HG03565 (cell line): Measurements from ENCODE around the gene HHLA2.

Source experiments
- ATAC-seq: cut with Tn5 transposase; IDR thresholded peaks from one replicate; pipeline ENCODE4 v1.9.1; 2021; ENCODE audit warnings: mild to moderate bottlenecking, moderate library complexity; ENCODE audit not compliant: unreplicated experiment

Gene HHLA2

DNA sequence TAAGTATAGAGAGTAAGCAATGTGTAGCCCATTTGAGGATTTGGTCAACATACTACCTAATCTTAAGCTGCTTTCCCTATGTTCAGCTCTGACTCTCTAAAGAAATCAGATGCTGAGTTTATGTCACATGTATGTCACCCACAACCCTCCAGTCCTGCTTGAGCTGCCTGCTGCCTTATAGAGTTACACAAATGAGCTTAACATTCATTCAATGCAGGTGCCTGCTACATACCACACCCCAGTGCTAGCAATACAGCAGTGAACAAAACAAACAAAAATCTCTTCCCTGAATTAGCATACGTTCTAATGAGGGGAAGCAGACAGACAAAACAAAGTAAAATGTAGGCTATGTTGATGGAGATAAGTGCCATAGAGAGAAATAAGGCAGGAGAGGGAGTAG, 93.0 kb downstream of the HHLA2 start:
- ATAC-seq: no peak

DNA sequence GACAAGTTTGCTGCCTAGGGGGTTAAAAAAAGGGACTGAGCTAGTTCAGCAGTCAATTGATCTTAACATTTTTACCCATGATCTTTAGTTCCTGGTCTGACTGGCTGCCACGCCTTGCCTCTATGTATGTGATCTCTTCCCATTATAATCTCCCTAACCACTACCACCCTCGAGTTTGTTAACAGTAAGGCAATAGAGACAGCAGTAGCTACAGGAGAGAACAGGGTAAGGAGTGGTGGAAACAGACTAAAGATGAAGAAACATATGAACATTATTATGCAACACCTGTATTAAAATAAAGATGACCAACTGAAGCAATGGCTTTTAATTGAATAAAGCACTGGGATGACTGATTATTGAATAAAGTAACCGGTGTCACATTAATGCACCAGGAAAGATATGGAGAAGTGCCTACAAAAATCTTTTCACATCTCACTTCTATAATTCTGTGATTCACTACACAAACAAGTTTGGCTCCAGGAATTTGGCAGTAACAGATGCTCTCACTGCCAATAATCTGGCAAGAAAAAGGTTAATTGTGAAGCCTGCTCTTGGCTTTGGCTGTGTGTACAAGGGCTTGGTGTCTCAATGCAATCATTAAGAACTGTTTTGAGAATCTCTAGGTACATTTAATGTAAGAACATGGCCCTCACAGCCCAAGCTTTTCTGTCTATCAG, 95.7 kb downstream of the HHLA2 start:
- ATAC-seq: no peak

DNA sequence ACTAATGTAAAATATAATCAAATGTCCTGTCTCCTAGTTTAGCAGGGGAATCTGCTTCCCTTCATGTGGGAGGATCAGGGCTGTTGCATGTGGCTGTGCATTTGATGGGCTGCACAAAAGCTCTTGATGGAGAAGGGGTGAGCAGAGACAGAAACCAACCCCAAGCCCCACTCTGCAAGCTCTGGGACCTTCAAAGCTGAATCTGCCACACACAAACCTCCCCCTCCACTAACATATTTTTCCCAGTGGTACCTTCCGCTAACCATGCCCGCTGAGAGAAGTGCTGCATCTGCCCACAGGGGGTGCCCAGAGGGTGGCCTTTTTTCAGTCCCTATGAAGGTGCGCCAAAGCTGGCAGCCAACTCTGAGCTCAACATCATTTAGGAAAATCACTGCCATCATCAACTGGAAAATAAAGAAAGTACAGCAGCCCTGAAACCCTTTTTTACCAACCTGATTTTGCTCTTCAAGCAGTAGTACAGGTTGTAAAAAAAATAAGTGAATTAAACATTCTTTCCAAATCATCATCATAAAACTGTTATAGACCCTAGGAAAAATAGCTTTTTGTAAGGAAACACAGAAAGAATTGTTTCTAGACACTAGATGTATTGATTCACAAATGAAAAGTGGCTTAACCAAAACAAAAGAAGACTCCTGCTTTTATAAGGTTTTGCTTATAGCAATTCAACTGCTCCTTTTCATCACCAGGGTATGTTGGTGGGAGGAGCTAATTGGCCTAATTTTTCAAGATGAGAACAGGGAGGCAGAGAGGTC, 97.0 kb downstream of the HHLA2 start:
- no peak for ATAC-seq

GRCh38 chr3:108394016-108394415, 97.7 kb downstream of the HHLA2 start:
- no peak for ATAC-seq

GRCh38 chr3:108394563-108394962, 98.2 kb downstream of the HHLA2 start:
- no peak for ATAC-seq

GRCh38 chr3:108396336-108396735, 100.0 kb downstream of the HHLA2 start:
- no peak for ATAC-seq

DNA sequence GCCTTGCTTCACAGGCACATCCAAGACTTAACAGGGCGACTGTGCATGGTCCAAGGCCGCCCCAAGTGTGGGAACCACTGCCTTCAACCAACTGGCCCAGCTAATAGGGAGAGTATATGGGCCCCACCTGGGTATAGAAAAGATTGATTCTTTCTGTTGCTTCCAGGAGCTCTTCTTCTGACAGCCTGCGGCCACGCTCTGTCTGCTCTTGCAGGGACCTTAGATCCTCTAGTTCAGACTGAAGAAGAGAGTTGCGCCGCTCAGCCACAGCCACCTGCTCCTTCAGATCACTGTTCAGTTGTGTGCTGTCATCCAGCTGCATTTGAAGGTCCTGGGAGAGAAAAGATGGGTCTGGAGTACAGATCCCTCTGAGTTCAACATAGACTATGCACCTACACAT, 102.2 kb downstream of the HHLA2 start:
- no peak for ATAC-seq

- no peak for ATAC-seq
Measured at GRCh38 chr3:108401836-108402235, 105.5 kb downstream of the HHLA2 start.

DNA sequence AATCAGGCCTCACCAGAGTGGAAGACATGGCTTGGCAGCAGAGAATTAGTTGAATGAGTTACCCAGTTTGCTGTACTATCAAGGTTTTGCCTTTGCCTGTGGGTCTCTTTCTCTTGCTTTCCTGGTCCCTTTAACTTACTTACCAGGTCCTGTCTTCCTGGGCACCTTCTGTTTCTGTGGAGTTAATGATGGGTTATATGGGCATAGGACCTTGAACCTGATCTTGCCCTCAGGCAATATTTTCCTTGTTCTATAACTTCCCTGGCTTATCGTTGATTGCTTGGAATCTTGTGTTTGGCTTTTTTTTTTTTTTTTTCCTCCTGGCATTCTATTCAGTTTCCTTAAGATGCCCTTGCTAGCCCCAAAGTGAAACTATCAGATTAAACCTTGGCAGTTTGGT, 106.8 kb downstream of the HHLA2 start:
- ATAC-seq: no peak

DNA sequence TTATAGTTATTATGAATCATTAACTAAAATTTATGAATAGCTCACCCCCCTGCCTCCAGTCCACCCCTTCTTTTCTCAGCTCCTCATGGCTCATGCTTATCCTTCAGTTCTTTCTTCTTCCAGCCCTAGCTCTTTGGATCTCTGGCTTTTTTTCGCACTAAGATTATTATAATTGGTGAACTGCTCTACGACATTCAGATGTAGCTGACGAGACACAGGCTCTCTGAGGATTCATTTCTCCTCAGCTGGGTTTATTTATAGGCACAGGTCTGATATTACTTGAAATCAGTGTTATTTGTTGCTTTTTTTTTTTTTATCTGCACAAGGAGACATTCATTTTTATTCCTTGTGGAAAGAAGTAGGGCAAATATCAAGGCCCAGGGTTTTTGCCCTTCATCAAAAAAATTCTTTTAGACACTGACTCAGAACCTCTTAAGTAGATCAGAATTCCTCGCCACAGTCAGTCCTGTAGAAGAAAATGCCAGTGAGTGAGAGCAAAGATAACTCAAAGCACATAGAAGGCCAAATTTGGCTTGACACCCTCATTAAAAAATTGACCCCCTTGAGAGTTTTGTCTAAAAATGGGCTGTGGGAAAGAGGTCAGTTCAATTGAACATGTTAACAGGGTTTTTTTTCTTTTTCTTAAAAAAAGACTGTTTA, 107.5 kb downstream of the HHLA2 start:
- ATAC-seq: no peak

- no peak for ATAC-seq
Measured at GRCh38 chr3:108404368-108404767, 108.0 kb downstream of the HHLA2 start.

DNA sequence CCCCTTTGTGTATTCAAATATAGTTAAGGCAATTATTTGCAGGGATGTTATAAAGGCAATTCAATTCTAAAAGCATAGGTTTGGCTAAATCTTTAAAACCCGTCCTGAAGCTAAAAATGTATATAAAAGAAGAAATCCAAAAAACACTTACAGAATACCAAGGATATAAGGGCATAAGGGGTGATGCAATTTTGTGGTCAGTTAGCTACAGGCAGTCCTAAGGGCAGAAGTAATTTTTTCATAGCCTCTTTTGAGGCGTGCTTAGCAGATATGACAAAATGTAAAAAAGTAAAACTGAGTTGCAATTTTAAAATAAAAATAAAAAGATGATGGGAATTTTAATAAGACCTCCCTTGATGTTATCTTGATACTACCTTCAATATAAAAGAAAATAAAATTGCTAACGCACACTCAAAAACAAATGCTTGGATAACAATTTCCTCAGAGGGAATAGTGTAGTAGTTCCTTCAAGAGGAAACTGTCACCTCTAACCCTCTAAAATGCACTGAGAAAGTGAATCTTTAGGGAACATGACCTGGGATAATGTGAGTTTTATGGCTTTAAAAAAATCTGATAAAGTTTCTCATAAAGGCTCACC, 109.8 kb downstream of the HHLA2 start:
- peak; percentile 3 for ATAC-seq

GRCh38 chr3:108406661-108407206, 110.4 kb downstream of the HHLA2 start:
- ATAC-seq: peak; percentile 97

GRCh38 chr3:108407886-108408285, 111.5 kb downstream of the HHLA2 start:
- no peak for ATAC-seq

- ATAC-seq: no peak
Measured at GRCh38 chr3:108408883-108409799, 112.8 kb downstream of the HHLA2 start.

DNA sequence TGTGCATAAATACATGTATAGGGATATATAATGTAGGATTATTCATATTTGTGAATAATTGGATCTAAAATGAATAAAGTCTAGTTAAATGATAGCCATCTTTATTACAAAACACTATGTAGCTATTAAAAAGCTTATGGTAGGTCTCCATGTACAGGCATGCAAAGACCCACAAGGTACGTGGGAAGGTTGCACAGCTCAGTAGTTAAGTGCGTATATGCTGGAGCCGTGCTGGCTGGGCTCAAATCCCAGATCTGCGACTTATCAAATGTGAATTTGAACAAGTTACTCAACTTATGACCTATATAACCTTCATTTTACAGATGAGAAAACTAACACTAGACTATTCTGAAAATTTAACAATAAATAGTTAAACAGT, 113.4 kb downstream of the HHLA2 start:
- ATAC-seq: no peak

DNA sequence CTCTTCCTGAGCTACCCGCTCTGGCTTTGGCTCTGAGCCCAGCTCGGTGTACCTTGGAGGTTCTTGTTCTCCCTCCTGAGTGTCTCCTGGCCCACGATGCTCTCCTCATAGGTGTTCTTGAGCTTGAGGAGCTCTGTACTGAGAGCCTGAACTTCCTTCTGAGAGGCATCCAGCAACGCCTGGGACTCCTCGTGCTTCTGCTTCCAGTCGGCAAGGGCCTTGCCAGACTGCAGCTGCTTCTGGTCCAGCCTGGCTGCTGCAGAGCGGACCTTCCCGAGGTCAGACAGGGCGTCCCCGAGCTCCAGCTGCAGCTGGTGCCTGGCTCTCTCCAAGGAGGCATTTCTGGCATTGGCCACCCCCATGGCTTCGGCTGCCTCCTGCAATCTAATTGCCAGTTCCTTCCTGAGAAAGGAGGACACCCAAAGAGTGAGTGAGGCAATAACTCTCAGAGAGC, 114.2 kb downstream of the HHLA2 start:
- ATAC-seq: no peak

GRCh38 chr3:108412121-108412750, 115.9 kb downstream of the HHLA2 start:
- no peak for ATAC-seq

- ATAC-seq: no peak
Measured at GRCh38 chr3:108414007-108414406, 117.7 kb downstream of the HHLA2 start.

- ATAC-seq: no peak
Measured at GRCh38 chr3:108415661-108416060, 119.3 kb downstream of the HHLA2 start.
